GM19099 (cell line): Measurements from ENCODE around the gene PPM1A.

Source experiments
- POLR2A ChIP-seq: IDR thresholded peaks from 3 replicates; pipeline ENCODE4 v1.6.1; 2011; ENCODE audit warnings: low read depth; ENCODE audit not compliant: insufficient read length; ENCODE audit errors: extremely low read depth

The PPM1A gene

GRCh38 chr14:60248697-60249318, at the start of gene PPM1A:
Gene PPM1A, plus strand, starts transcription at chr14:60249221. Its CDS starts 33,483 bp downstream, at chr14:60282704.
- TF ChIP-seq POLR2A: peak; percentile 92

- no peak for TF ChIP-seq POLR2A
These were observed 49.7 kb upstream of the PPM1A start for GRCh38 chr14:60199321-60199720.

GRCh38 chr14:60204104-60204842, 44.7 kb upstream of the PPM1A start:
- TF ChIP-seq POLR2A: peak; percentile 29

GRCh38 chr14:60204843-60205774, 43.9 kb upstream of the PPM1A start:
- peak; percentile 12 for TF ChIP-seq POLR2A

GRCh38 chr14:60206249-60206670, 42.8 kb upstream of the PPM1A start:
- TF ChIP-seq POLR2A: no peak

- TF ChIP-seq POLR2A: no peak
These were observed 42.0 kb upstream of the PPM1A start for GRCh38 chr14:60206837-60207533.

GRCh38 chr14:60210703-60211102, 38.3 kb upstream of the PPM1A start:
- no peak for TF ChIP-seq POLR2A

- no peak for TF ChIP-seq POLR2A
These were observed 37.9 kb upstream of the PPM1A start for GRCh38 chr14:60211153-60211552.

GRCh38 chr14:60212503-60213371, 36.3 kb upstream of the PPM1A start:
- TF ChIP-seq POLR2A: no peak

GRCh38 chr14:60214003-60214402, 35.0 kb upstream of the PPM1A start:
- TF ChIP-seq POLR2A: no peak

- no peak for TF ChIP-seq POLR2A
These were observed 34.5 kb upstream of the PPM1A start for GRCh38 chr14:60214415-60215126.

- TF ChIP-seq POLR2A: no peak
These were observed 33.9 kb upstream of the PPM1A start for GRCh38 chr14:60215127-60215444.

GRCh38 chr14:60215520-60216420, 33.3 kb upstream of the PPM1A start:
- TF ChIP-seq POLR2A: no peak

- TF ChIP-seq POLR2A: no peak
These were observed 31.3 kb upstream of the PPM1A start for GRCh38 chr14:60217713-60218112.
